GM12873 (cell line): ENCODE data around the gene PTGIR.

ENCODE experiments used
- CTCF ChIP-seq: IDR thresholded peaks from 2 replicates; pipeline ENCODE4 v1.5.1; 2012; ENCODE audit warnings: low read depth, mild to moderate bottlenecking, moderate library complexity, low read length, control low read depth; ENCODE audit not compliant: insufficient read depth; ENCODE audit errors: missing control alignments

The PTGIR gene

GRCh38 chr19:46591254-46591653 lies 33.6 kb downstream of the PTGIR start:
- TF ChIP-seq CTCF: no peak

- TF ChIP-seq CTCF: no peak
Measured at GRCh38 chr19:46587861-46588260, 37.0 kb downstream of the PTGIR start.

GRCh38 chr19:46586294-46586693 lies 38.6 kb downstream of the PTGIR start:
- TF ChIP-seq CTCF: no peak

GRCh38 chr19:46585539-46585938 lies 39.4 kb downstream of the PTGIR start:
- no peak for TF ChIP-seq CTCF

- no peak for TF ChIP-seq CTCF
Measured at GRCh38 chr19:46580247-46580646, 44.6 kb downstream of the PTGIR start.

GRCh38 chr19:46579361-46579879 lies 45.5 kb downstream of the PTGIR start:
- TF ChIP-seq CTCF: no peak

- TF ChIP-seq CTCF: no peak
Measured at GRCh38 chr19:46578450-46578849, 46.4 kb downstream of the PTGIR start.

GRCh38 chr19:46574533-46574932 lies 50.4 kb downstream of the PTGIR start:
- TF ChIP-seq CTCF: no peak
